Superior temporal gyrus (tissue), 1 donor: ENCODE measurements around the gene AKAP6.

Experiments
- DNase-seq: peaks from one replicate; pipeline ENCODE4 v3.0.0-alpha.2; 2016; ENCODE audit errors: extremely low spot score

AKAP6 gene

DNA sequence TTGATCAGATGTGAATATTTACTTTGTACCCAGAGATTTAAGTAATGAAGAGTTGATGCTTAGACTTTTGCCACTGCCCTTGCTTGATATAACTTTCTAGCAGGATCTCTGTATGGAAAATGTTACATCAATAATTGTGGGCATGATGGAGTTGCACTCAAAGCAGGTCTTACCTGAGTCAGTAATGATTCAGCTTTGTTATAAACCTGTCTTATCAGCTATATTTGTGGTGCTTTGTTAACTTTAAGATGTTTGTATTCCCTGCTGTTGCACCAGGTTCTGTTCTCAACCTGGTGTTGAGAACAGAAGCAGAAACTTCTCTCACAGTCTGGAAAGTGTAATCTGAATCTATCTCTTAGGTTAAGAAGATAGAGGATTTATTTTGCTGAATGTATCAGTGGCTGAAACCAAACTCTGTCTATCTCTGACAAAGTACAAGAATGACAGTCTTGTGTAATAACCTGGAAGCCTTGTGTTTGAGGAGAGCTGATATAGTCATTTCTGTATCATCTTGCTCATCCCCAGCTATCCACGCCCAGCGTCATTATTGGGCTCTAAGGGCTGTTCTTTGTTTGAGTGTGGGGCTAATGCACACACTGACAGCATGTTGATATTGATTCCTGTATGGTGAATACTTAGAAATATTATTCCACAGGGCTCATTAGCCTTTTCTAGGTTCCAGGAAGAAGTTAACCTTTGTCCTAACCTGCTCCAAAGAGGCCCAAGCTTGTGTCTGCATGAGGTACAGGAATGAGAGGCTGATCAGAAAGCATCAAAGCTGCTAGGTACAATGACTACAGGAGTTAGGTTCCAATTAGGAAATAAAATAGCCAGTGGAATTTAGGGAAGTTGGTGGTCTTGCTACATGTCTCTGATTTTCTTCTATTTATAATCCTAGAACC is 3.6 kb downstream of the AKAP6 start:
- peak; percentile 63 for DNase-seq

DNA sequence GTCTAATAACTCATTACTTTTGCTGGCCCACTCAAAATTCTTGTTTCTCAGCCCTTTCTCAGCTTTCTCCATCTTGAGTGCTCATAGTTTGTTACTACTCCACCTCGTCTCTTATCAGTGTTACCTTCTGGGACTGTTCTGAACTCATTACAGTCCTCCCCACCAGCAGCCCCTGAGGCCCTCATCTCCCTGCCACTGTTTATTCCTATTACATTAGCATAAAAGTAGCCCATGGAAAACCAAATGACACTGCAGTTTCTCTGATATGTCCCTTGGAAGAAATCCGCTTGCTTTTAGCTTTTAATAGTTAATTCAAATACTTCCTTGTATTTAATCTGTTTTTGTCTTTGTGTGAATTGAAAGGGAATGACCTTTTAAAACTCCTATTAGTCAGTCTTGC is 7.6 kb downstream of the AKAP6 start:
- DNase-seq: no peak

DNA sequence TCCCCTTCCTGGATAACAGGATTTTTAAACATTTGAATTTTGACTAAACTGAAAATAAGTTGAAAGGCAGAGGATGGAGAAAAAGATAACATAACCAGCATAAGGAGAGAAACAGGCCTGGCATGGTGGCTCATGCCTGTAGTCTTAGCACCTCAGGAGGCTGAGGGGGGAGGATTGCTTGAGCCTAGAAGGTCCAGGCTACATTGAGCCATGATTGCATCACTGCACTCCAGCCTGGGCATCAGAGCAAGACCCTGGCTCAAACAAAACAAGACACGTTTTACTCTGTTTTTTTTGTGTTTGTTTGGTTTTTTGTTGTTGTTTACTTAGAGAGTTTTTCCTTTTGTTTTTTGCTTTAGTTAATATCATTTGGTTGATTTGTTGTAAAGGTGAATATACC is 8.7 kb downstream of the AKAP6 start:
- DNase-seq: no peak

DNA sequence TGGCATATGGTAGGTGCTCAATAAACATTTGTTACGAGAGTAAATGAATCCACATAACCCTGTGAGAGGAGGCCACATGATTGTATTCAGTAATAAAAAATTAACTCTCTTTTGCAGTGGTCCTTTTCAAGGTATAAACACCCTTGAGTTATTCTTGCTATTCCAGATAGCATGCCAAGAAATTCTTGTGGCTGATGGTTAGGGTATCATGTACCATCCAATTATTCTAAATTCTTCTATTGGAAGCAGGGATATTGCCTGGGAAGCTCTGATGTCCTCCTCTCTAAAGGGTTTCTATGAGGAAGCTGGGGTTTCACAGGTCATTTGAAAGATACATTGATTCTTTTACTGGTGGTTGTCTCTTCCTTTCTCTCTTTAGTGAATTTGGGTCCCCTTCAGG is 10.1 kb downstream of the AKAP6 start:
- DNase-seq: no peak

DNA sequence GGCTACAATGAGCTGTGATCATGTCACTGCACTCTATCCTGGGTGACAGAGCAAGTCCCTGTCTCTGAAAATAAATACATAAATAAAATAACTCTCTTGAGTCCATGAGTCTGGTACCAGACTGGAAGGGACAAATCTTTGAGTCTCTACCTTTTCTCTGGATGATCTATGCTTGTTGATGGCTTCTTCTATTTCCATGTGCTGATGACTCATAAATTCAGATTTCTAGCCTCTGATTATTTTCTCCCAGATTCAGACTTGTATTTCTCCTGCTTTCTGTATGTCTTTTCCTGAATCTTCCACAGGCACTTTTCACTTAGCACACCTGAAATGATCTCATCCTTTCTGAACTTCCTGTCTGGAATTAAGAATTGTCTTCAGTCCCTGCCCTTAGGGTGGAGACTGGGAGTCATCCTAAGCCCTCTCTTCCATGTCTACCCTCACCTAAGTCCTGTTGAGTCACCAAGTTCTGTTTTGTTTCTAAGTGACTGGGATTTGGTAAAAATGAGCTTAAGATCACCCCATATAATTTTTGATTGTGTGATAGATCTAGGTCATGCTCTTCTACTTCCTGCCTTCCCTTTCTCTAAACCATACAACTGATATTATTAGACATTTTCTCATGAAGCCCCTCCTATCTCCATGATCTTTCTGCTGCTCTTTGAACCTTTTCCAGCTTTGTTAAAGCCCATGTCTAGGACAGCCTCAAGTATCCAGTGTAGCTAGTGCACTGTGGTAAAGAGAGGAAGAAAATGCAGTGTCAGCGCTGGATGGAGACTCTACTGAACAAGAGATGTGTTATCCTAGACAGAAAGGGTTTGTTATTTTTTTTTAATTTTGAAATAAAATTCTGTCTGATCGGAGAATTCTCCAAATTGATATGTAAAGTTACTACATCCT is 13.1 kb downstream of the AKAP6 start:
- no peak for DNase-seq

DNA sequence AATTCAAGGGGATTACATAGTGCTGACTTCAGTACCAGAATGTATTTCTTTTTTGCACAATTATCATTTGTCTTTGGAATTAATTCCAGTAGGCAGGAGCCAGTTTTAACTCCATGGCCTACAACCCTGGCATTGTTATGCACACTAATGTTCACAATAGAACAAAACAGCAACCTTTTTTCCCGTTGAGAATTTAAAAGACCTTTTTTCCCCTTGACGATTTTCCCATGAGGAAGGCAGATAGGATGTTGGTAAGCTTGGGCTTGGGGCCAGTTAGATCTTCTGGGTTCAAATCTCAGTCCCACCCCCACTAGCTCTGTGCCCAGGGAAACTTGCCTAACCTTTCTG is 13.7 kb downstream of the AKAP6 start:
- DNase-seq: no peak

DNA sequence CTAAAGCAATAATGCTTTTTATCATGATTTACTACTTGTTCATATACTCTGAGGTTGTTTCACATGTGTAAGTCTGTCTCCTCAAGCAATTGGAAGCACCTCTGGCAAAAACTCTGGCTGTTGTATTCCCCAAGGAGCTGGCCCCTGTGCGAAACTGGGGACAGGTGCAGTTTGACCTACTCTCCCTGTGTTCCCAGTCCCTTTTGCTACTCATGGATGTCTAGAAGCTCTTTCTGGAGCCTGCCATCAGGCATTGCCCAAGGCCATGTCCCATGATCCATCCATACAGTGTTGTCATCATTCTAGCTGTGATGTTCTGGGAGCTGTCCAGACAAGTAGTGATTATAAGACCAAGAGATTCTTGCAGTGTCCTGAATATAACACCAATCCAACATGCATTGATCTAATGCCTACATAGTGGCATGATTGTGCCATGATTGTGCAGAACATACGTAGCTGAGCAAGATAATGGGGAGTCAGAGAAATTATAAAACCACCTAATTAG is 14.9 kb downstream of the AKAP6 start:
- DNase-seq: no peak

DNA sequence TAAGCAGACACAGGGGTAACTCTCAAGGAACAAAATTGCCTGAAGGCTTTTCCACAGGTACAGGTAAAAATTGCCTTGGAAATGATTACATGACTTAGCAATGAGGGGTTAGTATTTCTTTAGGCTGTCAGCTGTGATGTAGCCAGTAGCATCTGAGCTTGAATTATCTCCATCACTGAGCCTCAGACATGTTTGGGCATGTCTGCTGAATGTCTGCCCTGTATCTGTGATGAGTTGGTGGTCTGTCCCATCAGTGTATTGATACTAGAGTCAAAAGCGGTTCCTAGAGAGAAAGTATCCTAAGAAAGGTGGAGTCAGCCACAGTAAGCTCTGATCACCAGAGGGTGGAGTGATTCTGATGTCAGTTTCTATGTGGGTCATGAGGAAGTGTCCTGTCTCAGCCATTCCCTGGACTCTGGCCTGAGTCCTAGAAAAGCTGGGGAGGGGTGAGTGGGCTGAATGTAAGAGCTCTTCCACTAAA is 16.3 kb downstream of the AKAP6 start:
- peak; percentile 56 for DNase-seq

DNA sequence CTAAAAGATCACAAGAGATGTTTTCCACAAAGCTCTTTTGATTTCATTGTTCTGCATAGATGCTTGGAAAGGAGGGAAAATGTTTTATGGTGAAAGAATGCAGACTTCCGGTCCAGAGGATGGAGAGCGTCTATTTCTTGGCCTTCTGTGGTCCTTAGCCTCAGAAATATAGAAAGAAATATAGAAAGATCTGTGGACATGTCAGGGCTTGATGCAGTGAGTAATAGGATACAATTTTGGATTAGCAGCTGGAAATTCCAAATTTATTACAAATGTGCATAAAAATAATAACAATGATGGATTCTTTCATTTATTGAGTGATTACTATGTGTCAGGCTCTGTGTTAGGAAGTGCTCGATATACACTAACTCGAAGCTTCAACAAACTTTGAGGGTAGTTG is 20.2 kb downstream of the AKAP6 start:
- DNase-seq: no peak

DNA sequence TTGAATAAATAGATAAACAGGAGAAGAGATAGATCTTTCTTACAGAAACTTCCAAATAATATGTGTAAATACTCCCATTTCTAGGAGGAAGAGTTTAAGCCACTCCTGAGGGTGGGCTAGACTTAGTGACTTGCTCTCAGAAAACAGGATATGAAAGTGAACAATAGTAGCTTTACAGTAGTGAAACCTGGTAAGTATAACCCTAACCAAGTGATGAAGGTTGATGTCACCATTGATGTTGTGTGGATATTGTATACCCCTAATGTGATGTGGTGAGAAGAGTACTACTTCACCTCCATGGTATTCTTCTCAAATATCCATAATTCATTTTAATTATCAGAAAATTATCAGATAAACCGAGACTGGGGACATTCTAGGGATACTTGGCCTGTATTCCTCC is 20.9 kb downstream of the AKAP6 start:
- no peak for DNase-seq

DNA sequence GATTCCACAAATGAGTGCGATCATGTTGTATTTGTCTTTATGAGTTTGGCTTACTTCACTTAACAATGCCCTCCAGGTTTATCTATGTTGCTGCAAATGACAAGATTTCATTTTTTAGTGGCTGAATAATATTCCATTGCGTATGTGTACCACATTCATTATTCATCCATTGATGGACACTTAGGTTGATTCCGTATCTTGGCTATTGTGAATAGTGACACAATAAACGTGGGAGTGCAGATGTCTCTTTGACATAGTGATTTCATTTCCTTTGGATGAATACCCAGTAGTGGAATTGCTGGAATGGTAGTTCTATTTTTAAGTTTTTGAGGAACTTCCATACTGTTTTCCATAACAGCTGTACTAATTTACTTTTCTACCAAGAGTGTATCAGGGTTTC is 23.5 kb downstream of the AKAP6 start:
- DNase-seq: no peak

DNA sequence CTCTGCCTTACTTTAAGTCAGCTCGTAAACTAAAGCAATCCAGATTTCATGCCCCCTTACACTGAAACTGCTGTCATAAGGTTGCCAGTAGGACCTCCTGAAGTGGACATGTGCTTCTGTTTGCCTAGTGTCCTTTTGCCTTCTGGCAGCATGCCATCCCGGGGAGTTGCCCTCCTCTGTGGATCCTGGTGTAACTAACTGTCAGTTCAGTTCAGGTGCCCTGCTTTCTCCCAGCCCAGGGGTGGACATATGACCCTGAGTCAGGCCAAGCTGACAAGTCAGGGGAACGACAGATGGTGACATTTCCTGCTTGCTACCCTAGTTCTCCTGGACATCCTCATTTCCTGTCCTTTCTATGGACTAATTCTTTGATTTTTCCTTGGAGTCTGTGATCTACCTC is 25.6 kb downstream of the AKAP6 start:
- DNase-seq: no peak

DNA sequence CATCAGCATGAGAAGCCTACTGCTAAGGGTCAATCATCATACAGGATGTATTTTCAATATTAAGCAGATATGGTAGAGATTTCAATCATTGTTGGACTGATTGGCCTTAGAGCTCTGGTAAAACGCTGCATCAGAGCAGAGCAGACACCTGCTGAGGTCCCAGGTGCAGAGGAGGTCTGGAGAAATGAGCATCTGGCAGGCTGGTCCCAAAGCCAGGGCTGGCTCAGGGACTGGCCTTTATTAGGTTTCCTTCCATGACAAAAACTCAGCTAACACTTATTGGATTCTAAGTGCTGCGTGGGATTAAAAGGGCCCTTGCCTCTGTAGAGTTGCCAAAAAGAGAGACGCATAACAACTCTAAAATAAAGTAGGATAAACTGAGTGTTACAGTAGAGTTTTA is 29.7 kb downstream of the AKAP6 start:
- no peak for DNase-seq

DNA sequence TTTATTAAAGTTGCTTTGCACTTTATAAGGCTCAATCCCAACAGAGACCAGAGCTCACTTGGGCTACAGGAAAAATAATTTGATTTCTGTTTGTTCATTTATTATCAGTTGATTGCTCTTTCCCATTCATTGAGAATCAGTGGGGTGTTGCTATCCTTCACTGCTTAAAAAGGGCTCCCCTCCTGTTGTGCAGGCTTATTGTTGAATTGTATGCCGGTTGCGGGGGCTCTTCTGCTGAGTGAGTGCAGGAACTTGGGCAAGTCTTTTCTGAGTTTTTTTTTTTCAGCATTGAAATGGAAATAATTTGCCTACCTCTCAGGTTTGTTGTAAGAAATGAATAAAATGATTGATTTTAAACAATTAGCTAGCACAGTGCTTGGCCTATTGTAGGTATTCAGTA is 32.6 kb downstream of the AKAP6 start:
- DNase-seq: no peak

DNA sequence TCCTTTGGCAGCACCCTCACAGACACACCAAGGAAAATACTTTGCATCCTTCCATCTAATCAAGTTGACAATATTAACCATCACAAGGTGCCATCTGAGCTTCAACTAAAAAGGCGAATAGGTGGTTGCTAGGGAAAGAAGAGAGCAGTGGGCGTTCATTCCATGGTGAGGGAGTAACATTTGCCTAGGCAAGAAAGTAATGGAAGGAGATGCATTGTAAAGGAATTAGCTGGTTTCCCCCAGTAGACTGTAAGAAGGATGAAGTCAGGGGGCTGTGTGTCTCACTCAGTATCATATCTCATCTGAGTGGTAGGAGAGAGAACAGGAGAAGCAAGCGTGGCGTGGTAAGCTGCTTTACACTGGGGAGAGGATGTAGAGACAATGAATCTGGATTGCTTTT is 34.7 kb downstream of the AKAP6 start:
- no peak for DNase-seq

DNA sequence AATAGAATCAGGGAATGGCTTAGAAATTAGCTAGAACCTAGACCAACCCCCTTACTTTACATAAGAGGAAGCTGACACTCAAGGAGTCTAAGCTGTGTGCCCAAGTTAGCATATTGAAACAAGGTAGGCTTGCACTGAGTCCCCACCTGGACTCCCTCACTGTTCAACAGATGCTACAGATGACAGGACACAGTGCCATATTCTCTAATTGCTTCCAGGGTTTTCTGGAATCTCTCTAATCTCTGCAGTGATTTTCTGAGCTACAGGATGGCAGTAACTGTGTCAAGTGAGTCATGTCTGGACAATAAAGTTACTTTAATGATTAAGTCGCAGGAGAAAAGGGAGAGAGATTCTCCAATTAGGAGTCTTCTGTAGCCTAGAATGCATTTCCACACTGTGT is 35.8 kb downstream of the AKAP6 start:
- DNase-seq: no peak

DNA sequence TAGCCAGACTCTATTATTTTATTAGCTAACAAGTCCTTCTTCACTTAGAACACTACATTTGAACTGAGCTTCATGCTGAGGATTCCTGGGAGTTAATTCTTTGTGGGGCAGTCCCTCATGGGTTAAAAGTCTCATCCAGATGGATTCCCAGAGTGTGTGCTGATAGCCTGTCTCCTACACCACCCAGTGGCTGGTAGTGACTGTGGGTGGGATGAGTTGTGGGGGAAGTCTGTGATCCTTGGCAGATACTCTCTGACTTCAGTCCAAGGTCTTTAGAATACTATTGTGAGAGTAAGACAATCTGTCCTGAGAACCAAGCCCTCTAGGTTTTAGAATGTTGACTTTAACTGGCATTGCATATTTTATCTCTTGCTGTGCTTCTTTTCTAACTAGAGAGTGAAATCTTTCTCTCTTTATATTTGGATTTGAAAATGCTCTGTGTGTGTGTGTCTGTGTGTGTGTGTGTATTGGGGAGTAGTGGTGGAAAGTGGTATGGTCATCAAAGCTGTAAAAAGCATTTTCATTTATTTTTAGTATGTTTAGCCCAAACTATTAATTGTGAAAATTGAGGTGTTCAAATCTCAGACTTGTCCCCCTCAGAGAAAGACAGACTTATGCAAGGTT is 37.3 kb downstream of the AKAP6 start:
- peak; percentile 88 for DNase-seq

DNA sequence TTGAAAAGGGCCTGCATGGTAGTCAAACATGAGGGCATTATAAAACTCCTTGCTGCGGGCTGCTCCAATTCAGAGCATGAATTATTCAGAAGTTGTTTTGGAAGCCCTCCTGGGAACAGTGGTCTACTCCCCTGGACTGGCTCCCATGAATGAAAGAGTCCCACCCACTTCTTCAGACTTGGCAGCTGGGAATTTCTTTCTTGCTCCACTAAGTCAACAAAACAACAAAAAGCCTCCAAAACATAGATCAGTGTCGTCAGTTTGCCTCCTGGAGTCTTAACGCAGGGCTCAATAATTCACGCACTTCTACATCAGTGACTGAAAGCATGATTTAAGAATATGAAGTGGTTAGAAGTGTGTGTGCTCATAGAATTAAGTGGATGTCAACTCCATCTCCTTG is 37.9 kb downstream of the AKAP6 start:
- DNase-seq: no peak

DNA sequence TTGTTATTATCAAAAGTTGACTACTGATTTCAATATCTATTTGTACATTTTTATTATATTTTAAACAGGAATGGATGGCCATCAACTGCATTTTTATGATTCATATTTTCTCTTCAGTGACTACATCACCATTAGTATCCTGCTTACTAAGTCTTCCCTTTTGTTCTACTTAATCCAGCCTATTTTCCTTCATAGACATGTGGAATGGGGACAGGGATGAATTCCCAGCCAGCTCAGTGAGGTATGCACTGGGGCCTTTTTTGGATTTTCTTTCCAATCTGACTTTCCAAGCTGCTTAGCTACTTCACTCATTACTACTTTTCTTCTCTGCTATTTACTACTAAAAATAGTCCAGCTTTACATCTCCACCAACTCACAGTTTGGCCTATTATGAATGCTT is 38.4 kb downstream of the AKAP6 start:
- DNase-seq: peak; percentile 38

DNA sequence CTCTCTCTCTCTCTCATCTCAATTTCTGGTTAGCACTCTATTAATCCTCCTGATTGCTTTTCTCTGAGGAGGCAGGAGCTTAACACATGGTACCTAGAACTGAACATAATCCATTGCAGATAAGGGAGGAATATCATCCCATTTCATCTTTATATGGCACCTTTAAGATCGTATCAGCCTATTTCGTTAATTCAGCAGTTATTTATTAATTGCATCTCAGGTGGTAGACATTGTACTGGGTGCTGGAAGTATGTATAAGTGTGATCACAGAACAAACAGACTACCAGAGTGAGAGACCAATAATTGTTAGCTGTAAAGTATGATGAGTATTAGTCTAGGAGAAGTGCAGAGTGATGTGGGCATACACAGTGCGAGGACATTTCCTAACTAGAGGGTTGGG is 39.0 kb downstream of the AKAP6 start:
- DNase-seq: no peak

DNA sequence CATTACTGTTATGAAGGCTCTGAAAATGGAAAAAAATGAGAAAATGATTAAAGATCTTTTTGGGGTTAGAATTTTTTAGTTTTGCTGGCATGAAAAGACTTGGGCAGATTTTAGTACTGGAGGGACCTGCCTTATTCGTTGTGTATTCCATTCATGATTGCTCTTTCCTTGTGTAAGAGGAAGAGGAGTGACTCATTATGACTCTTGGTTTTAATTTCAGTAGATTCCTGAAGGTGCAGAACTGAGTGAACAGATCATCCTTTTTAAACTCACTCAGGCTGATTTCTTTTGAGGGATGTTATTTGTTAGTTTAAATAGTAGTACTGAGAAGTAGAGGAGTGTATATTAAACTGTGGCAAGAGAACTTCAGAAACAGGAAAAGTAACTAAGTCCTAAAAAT is 41.6 kb downstream of the AKAP6 start:
- peak; percentile 53 for DNase-seq

DNA sequence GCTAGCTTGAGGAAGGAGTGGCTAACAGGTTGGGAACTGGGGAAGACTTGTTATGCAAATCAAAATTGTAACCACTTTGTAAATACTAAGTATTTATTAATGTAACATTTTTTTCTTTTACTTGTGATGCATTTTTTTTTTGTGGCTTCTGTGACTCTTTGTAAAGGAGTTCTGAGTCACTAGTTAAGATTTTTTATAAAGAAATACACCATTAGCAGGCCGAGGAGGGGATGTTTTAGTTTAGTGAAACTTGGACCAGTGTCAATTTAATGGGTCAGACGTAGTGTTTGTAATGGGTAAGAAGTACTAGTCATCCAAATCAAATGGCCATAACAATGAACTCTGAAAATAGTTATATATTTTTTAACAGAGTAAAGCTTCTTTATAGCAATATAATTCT is 43.1 kb downstream of the AKAP6 start:
- no peak for DNase-seq
